Cardiac muscle cell (in vitro differentiated cells and primary cell): ENCODE results near the gene TGM6. TPM values are rescaled to one million over a fixed set of nuclear protein-coding genes. Genes with fewer than 3 reads are reported as not detected.

ENCODE experiments used
- DNase-seq, 2 donors: peaks; one replicate each; pipeline versions ENCODE4 v3.0.0 to v3.0.0-alpha.2; 2010 to 2017; ENCODE audit warnings: low read depth in 1 of 2, low spot score in 1 of 2
- H3K27ac ChIP-seq: fragments of 200-600 bp; sonication (generic); 2 replicates; pipeline ENCODE4 v1.5.1; 2016
- H3K27me3 ChIP-seq: fragments of 200-600 bp; sonication (generic); 2 replicates; pipeline ENCODE4 v1.6.0; 2016; ENCODE audit warnings: control low read depth
- H3K36me3 ChIP-seq: fragments of 200-600 bp; sonication (generic); 2 replicates; pipeline ENCODE4 v1.5.1; 2016; ENCODE audit warnings: control low read depth
- H3K4me1 ChIP-seq: fragments of 200-600 bp; sonication (generic); 2 replicates; pipeline ENCODE4 v1.8.1; 2017; ENCODE audit warnings: low read depth, mild to moderate bottlenecking, mixed run types
- H3K4me3 ChIP-seq: fragments of 200-600 bp; sonication (generic); 2 replicates; pipeline ENCODE4 v1.5.1; 2016; ENCODE audit warnings: mild to moderate bottlenecking
- H3K9me3 ChIP-seq: fragments of 200-600 bp; sonication (generic); 2 replicates; pipeline ENCODE4 v1.5.1; 2017; ENCODE audit warnings: low read depth, mild to moderate bottlenecking, control low read depth
- polyA plus RNA-seq: library from polyadenylated mRNA; unstranded; fragments of >200 nt; fragmentation: Nextera tagmentation; extraction: Ambion mirVana; gene quantifications from 2 replicates; pipeline ENCODE4 v1.2.1, GENCODE V29; 2016
- total RNA-seq: library from RNA; depleted of rRNA; stranded (reverse); fragments of >200 nt; gene quantifications from 2 replicates; pipeline ENCODE4 v1.2.3, GENCODE V29; 2016
- TF ChIP-seq, protein P1 (sequence below): IDR thresholded peaks from 2 replicates; pipeline ENCODE4 v1.5.1; 2012; ENCODE audit warnings: low read depth, mild to moderate bottlenecking, low read length

Gene TGM6
- total and polyA plus RNA-seq, 2 experiments from 2014 or later = not detected

- H3K27me3 ChIP-seq = no peaks in the 10 kb centered on the region
- no peak for DNase-seq
- H3K9me3 ChIP-seq = no peaks in the 10 kb centered on the region
- no peaks in the 10 kb centered on the region for H3K4me1 ChIP-seq
- peaks cover 16% of the 10 kb centered on the region for H3K36me3 ChIP-seq
- no peak overlapping the region for H3K4me3 ChIP-seq
- no peak overlapping the region for H3K27ac ChIP-seq
- TF ChIP-seq, protein P1, sequence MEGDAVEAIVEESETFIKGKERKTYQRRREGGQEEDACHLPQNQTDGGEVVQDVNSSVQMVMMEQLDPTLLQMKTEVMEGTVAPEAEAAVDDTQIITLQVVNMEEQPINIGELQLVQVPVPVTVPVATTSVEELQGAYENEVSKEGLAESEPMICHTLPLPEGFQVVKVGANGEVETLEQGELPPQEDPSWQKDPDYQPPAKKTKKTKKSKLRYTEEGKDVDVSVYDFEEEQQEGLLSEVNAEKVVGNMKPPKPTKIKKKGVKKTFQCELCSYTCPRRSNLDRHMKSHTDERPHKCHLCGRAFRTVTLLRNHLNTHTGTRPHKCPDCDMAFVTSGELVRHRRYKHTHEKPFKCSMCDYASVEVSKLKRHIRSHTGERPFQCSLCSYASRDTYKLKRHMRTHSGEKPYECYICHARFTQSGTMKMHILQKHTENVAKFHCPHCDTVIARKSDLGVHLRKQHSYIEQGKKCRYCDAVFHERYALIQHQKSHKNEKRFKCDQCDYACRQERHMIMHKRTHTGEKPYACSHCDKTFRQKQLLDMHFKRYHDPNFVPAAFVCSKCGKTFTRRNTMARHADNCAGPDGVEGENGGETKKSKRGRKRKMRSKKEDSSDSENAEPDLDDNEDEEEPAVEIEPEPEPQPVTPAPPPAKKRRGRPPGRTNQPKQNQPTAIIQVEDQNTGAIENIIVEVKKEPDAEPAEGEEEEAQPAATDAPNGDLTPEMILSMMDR = no peak
Measured at GRCh38 chr20:2480381-2480780, 99.7 kb downstream of the TGM6 start.

Other genes starting within 250 kb of the TGM6 start
- 0.11 TPM in 1 of 2 replicates, not detected in the other for gene TGM3, start 84.9 kb upstream of the TGM6 start, total RNA-seq
- 0.37 TPM in 1 of 2 replicates, not detected in the other for gene TGM3, start 84.9 kb upstream of the TGM6 start, polyA plus RNA-seq
- 187 and 290 TPM in 2 replicates for gene SNRPB, start 89.9 kb downstream of the TGM6 start, total RNA-seq
- 190 and 251 TPM in 2 replicates for gene SNRPB, start 89.9 kb downstream of the TGM6 start, polyA plus RNA-seq
- gene ZNF343, start 128.0 kb downstream of the TGM6 start, total RNA-seq = 8.6 and 13.0 TPM in 2 replicates
- 6.5 and 9.4 TPM in 2 replicates for gene ZNF343, start 128.0 kb downstream of the TGM6 start, polyA plus RNA-seq
- gene TMC2, start 155.7 kb downstream of the TGM6 start, total RNA-seq = not detected in 2 replicates
- not detected in 2 replicates for gene TMC2, start 155.7 kb downstream of the TGM6 start, polyA plus RNA-seq